ENCODE data around the gene NEXN.

- TF ChIP-seq POLR2A (IDR thresholded peaks at IDR 0.05) = no peak
- no peak for TF ChIP-seq CTCF (IDR thresholded peaks at IDR 0.05)
These were observed 2.8 kb downstream of the NEXN start for GRCh38 chr1:77891200-77891599.

All from Peyer's patch (tissue), 4 donors.